Measurements from ENCODE around the gene ZNF532.

DNA sequence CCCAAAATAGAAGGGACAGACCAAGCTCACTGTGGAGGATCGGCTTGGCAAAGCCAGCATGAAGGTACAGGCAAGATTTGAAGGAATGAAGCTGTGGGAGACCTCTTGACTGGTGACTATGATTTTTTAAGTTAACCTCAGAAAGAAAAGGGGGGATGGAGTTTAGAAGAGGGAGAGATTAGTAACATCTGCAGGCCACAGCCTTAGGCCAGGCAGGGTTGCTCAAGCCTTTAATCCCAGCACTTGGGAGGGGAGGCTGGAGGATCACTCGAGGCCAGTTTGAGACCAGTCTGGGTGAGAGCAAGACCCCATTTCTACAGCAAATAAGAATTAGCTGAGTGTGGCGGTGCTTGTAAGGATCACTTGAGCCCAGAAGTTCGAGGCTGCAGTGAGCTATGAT lies 46.6 kb downstream of the ZNF532 start:
- TF ChIP-seq POLR2AphosphoS5 (IDR thresholded peaks at IDR 0.05; ENCODE audit: borderline replicate concordance, low read depth, low read length) (no peak), EZH2 (IDR thresholded peaks at IDR 0.05) (no peak), FOXP2 (optimal IDR thresholded peaks at IDR 0.05; ENCODE audit: control extremely low read depth, extremely low read length, insufficient read depth) (no peak)

Data from SK-N-MC (cell line).